Fibroblast of pulmonary artery (primary cell): ENCODE results near the gene PTPN4.

Experiments
- DNase-seq: peaks from one replicate; pipeline ENCODE4 v3.0.0-alpha.2; 2010; ENCODE audit warnings: low read depth
- H3K4me3 ChIP-seq: replicated peaks from 2 replicates; pipeline ENCODE4 v1.5.1; 2011; ENCODE audit warnings: low read depth, mild to moderate bottlenecking, control low read depth, low read length, moderate library complexity
- CTCF ChIP-seq: IDR thresholded peaks from 2 replicates; pipeline ENCODE4 v1.5.1; 2011; ENCODE audit warnings: mild to moderate bottlenecking, control low read depth, low read length, inconsistent platforms; ENCODE audit errors: missing control alignments

Gene PTPN4

GRCh38 chr2:119723784-119724467 lies 35.8 kb upstream of the PTPN4 start:
- no peak for DNase-seq
- no peak overlapping the region for H3K4me3 ChIP-seq
- TF ChIP-seq CTCF, result no peak

GRCh38 chr2:119724656-119725485 lies 34.9 kb upstream of the PTPN4 start:
- TF ChIP-seq CTCF, result no peak
- no peak overlapping the region for H3K4me3 ChIP-seq
- no peak for DNase-seq

- TF ChIP-seq CTCF, result no peak
- H3K4me3 ChIP-seq, result no peak overlapping the region
- DNase-seq, result no peak
These were observed 32.2 kb upstream of the PTPN4 start for GRCh38 chr2:119727493-119727892.

GRCh38 chr2:119728421-119728820 lies 31.3 kb upstream of the PTPN4 start:
- DNase-seq, result no peak
- no peak overlapping the region for H3K4me3 ChIP-seq
- TF ChIP-seq CTCF, result no peak

GRCh38 chr2:119730671-119731177 lies 29.0 kb upstream of the PTPN4 start:
- no peak for TF ChIP-seq CTCF
- no peak for DNase-seq
- H3K4me3 ChIP-seq, result no peak overlapping the region

- no peak for DNase-seq
- no peak overlapping the region for H3K4me3 ChIP-seq
- no peak for TF ChIP-seq CTCF
These were observed 27.7 kb upstream of the PTPN4 start for GRCh38 chr2:119731983-119732382.
